NCI-H345 treated with DMSO at 0.1 percent for 48 hours (cell line): ENCODE results near the gene CIZ1.
"Not testable (repeated sequence)": the region's sequence is repeated elsewhere in the genome, so short reads cannot be mapped to it uniquely, and the experiment has no call there.

ENCODE experiments used
- DNase-seq: peaks from one replicate; lab custom pipeline; 2025; ENCODE audit not compliant: unreplicated experiment; lab: John Stamatoyannopoulos, UW

The CIZ1 gene, protein sequence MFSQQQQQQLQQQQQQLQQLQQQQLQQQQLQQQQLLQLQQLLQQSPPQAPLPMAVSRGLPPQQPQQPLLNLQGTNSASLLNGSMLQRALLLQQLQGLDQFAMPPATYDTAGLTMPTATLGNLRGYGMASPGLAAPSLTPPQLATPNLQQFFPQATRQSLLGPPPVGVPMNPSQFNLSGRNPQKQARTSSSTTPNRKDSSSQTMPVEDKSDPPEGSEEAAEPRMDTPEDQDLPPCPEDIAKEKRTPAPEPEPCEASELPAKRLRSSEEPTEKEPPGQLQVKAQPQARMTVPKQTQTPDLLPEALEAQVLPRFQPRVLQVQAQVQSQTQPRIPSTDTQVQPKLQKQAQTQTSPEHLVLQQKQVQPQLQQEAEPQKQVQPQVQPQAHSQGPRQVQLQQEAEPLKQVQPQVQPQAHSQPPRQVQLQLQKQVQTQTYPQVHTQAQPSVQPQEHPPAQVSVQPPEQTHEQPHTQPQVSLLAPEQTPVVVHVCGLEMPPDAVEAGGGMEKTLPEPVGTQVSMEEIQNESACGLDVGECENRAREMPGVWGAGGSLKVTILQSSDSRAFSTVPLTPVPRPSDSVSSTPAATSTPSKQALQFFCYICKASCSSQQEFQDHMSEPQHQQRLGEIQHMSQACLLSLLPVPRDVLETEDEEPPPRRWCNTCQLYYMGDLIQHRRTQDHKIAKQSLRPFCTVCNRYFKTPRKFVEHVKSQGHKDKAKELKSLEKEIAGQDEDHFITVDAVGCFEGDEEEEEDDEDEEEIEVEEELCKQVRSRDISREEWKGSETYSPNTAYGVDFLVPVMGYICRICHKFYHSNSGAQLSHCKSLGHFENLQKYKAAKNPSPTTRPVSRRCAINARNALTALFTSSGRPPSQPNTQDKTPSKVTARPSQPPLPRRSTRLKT

DNA sequence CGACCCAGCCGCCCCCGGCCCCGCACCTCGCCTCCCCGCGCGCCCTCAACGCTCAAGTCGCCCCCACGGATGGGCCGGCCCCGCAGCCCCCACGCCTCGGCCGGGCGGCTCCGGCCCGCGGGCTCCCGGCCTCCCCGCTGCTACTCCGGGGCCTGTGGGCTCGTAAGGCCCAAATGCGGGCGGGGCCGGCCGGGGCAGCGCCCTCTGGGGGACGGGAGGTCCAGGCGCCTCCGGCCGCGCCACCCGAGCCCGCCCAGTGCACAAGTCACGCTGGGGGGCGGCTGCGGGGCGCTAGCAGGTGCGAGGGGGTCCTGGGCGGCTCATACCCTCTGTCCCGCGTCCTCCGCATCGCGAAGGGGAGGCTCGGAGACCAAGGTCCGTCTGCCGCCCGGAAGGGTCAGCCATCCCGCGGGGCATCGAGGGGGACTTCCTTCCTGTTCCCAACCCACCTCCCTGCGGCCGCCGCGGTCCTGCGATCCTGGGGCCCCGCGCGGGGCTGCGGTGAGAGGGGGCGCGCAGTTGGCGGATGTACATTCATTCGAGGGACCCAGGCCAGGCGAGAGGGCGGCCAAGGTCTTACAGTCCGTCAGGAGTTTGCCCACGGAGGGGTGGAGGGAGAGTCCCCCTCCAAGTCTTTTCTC, at the start of gene CIZ1:
TSS of gene CIZ1 (minus strand) at position 167 of the 641 bp plus-strand sequence. CDS start 715 bp downstream, outside the sequence.
- peak; percentile 60 for DNase-seq

DNA sequence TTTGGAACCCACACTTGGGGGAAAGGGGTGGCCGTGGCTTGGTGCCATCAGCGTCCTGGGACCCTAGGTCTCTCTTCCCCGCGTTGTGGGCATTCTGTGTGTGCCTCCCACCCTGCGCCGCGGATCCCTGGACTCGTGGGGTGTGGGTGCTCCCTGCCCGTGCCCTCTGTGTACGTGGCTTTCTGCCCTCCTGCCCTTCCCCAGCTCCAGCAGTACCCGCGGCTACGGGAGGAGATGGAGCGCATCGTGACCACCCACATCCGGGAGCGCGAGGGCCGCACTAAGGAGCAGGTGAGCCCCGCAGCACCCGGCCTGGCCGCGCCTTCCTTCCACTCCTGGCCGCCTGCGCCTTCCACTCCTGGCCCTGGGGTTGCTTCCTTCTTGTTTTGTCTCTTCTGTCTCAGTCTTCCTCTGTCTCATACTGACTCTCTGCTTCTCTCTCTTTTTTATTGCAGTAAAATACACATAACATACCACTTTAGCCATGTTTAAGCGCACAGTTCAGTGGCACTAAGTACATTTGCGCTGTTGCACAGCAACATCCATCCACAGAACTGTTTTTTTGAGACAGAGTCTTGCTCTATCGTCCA, 42.5 kb upstream of the CIZ1 start:
- DNase-seq, result no peak

DNA sequence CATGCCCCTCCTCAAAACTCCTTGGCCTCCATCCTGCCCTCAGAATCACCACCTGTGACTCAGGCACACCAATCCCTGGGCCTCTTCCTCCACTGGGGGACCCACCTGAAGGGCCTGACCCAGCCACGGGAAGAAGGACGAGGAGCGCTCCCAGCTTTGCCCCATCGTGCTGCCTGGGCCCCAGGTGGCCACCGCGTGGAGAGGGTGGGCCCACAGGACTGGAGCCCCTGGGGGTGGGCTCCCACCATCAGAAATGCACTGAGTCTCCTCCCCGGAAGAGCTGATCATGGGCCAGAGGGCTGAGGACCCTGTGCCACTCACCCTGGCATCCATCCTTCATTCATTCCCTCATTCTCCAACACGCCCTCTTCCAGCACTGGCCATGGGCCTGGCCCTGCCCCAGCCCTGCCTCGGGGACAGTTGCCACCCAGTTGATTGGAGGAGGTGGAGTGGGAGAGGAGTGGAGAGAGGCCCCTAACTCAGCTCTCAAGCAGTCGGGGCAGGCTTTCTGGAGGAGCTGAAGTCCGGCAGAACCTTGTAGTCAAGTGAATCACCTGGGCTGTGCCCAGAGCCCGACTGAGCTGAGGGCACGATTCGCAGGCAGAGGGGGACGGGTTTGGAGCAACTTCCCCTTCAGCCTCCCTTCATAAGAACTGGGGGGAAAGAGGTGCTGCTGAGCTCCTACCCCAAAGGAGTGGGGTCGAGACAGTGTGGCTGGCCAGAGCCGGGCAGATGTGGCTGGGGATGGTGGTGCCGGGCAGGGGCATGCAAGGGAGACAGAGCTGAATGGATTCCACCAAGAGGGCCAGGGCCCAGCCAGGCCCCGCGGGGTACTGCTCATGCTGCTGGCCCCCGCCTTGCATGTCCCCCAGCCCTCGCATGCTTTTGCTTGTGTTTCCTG, 41.4 kb upstream of the CIZ1 start:
- no peak for DNase-seq

DNA sequence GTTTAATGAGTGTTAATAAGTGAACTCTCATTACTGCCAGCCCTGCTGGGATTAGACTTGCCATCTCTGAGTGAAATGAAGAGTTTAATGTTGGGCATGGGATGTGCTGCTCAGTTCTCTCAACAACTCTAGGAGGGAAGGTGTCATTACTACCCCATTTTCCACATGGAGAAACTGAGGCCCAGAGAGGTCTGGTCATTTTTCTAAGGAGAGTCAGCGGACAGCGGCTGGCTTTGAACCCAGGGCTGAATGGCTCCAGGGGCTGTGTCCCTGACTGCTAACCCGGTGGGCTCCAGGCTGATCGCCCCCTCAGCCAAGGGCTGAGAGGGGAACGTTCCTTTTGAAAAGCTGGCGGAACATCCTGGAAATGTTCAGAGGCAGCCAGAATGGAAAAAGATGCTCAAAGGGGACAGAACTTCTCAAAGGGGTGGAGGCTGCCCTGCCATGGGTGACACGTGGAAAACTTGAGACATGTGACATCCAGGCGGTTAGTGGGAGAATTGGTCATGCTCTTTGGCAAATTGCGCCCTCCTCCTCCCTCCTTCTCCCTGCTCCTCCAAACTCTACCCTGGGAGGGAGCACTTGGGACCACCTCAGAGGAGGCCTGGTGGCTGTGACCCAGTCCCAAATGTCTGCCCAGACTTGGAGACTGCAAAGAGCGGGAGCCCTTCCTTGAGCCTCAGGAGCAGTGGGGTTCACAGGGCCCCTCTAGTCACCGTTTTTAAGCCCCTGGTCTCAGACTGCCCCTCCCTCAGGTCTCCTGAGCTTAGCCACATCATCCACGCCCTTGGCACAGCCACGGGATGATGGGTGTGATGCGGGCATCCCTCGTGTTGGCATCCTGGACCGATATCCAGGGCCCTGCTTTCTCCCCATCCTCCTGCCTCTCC, 40.5 kb upstream of the CIZ1 start:
- DNase-seq, result no peak

DNA sequence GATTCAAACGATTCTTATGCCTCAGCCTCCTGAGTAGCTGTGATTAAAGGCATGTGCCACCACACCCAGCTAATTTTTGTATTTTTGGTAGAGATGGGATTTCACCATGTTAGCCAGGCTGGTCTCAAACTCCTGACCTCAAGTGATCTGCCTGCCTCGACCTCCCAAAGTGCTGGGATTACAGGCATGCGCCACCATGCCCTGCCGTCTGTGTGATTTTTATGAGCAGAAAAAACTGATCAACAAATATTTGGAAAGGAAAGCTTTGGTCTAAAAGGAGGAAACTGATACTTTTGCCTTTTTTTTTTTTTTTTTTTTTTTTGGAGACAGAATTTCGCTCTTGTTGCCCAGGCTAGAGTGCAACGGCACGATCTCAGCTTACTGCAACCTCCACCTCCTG, 39.5 kb upstream of the CIZ1 start:
- DNase-seq, result not testable (repeated sequence)

DNA sequence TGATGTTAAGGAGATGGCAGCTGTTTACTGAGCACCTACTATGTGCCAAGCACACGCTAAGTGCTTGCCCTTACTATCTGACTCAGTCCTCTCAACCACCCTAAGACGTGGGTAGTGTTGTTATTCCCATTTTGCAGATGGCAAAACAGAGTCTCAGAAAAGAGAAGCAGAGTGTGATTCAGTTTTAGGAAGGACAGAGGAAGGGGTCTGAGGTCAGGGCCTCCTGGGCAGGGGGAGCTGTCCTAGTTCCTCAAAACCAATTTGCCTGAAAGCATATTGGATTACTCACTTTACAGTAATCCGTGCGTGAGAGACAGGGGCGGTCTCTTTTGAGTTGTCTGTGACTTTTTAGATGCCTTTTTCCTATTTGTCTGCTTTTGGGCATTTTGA, 35.0 kb upstream of the CIZ1 start:
- DNase-seq, result no peak

DNA sequence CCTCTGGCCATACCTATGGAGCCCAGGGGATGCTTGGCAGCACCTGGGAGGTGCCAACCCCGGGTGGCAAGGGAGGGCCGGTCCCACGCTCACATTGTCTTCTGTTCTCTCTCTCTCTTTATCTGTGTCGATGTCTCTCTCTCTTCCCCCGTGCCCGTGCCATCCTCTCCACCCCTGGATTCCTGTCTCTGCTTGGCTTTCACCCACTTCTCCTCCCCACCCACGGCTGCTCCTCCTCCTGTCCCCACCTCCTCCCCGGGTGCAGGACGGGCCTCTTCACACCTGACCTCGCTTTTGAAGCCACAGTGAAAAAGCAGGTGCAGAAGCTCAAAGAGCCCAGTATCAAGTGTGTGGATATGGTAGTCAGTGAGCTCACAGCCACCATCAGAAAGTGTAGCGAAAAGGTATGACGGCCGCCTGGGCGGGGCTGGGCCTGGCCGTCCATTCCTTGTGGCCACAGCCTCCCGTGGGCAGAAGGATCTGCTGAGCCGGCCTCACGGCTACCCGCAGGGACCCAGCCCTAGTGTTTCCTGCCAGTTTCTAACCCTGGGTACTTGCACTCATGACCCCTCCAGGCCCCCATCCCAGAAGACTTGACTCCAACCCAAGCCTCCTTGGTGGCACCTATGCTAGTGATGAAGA, 34.5 kb upstream of the CIZ1 start:
- DNase-seq, result no peak

DNA sequence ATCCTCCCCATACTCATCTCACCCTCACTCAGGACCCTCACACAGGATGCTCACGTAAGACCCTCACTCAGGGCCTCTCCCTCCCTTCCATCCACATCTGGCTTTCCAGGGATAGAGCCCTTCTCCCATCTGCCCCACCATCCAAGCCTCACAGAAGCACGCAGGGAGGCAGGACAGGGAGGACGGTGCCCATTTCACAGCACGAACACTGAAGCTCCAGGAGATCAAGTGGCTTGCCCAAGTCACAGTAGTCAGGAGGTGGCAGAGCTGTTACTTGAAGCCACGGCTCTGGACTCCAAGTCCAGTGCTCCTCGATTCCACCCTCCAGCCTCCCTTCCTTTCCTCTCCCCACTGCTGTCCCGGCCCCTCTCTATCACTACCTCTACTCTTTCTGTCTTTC, 33.5 kb upstream of the CIZ1 start:
- DNase-seq, result no peak

DNA sequence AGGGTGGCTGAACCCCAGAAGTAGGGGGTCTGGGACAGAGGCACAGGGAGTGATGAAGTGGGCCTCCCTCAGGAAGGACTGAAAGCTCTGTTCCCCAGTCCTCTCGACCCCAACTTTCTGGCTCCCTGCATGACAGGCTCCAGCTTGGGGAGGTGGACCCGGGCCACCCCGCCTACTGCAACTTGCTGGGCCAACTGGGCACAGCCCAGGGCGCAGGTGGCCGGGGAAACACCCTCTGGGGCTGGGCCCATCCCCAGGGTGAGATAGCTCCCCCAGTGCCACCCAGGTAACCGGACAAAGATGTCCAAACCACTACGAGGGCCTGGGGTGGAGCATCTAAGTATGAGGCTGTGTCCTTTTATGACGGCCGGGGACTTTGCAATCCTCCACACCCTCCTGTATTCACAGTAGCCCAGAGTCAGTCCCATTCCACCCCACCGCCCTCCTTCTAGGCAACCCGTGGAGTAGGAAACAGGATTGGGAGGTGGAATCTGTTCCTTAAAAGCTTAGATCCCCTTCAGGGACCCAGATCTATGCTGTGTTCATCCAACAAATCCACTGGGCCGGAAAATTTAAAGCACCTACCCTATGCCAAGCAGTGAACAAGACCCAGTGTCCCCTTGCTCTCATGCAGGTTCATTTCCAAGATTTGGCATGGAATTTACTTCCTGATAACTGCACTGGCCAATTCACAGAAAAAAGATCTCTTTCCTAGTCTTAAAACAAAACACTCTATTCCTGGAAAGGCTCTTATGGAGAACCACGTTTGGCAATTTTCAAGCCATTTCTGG, 31.7 kb upstream of the CIZ1 start:
- no peak for DNase-seq

DNA sequence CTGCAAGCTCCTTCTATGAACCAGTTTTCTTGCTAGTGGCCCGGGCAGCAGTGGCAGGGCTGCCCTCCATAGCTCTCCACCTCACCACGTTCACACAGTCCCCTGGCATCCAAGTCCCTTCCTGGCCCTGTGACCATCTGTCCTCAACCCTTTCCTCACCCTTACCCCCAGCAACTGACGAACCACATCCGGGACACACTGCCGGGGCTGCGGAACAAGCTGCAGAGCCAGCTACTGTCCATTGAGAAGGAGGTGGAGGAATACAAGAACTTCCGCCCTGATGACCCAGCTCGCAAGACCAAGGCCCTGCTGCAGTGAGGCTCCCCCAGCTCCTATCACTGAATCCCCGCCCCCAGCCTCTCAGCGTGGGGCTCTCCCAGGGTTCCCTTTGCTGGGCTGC, 30.7 kb upstream of the CIZ1 start:
- no peak for DNase-seq

DNA sequence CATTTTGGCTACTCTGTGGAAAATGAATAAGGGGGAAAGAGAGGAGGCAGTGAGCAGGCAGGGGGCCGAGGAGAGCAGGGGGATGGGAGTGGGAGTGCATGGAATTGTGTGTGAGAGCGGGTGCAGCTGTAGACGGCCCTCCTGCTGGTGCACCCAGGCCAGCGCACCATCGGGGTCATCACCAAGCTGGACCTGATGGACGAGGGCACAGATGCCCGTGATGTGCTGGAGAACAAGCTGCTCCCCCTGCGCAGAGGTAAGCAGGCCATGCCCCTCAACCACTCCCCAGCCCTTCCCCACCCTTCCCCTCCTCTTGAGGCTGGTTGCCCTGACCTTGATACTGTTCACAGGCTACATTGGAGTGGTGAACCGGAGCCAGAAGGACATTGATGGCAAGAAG, 28.5 kb upstream of the CIZ1 start:
- DNase-seq, result no peak

DNA sequence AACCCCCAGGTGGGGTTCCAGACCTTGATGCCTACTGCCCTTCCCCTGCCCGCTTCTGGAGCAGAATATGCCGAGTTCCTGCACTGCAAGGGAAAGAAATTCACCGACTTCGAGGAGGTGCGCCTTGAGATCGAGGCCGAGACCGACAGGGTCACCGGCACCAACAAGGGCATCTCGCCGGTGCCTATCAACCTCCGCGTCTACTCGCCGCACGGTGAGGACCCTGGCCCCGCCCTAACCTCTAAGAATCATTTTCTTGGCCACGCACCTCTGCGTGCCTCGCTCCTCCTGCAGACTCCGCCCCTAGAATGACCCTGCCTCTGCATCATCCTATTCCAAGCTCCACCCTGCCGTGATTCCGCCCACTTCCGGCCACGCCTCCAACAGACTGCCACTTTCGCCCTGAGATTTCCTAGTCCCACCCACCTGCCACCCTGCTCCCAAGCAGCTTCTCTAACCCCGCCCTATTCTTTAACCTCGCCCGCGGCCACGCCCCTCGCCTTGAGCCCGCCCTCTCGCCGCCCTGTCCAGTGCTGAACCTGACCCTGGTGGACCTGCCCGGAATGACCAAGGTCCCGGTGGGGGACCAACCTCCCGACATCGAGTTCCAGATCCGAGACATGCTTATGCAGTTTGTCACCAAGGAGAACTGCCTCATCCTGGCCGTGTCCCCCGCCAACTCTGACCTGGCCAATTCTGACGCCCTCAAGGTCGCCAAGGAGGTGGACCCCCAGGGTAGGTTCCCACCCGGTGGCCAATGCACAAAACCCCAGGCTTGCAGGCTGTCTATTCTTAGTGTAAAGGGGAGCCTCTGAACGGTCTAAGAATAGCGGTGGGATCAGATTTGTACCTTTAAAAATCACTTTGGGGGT, 27.4 kb upstream of the CIZ1 start:
- DNase-seq, result no peak

DNA sequence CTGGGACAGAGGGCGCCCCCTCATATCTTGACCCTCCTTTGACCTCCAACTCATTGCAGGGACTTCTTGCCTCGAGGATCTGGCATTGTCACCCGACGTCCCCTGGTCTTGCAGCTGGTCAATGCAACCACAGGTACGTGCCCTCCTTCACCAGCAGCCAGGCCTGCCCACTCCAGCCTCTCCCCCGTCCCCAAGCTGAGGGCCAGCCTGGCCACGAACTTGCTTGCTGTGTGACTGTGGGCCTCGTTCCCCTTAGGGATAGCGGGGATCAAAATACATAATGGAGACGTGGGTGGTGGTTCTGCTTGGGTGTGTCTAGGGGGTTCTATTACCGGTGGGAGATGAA, 26.8 kb upstream of the CIZ1 start:
- DNase-seq, result no peak

DNA sequence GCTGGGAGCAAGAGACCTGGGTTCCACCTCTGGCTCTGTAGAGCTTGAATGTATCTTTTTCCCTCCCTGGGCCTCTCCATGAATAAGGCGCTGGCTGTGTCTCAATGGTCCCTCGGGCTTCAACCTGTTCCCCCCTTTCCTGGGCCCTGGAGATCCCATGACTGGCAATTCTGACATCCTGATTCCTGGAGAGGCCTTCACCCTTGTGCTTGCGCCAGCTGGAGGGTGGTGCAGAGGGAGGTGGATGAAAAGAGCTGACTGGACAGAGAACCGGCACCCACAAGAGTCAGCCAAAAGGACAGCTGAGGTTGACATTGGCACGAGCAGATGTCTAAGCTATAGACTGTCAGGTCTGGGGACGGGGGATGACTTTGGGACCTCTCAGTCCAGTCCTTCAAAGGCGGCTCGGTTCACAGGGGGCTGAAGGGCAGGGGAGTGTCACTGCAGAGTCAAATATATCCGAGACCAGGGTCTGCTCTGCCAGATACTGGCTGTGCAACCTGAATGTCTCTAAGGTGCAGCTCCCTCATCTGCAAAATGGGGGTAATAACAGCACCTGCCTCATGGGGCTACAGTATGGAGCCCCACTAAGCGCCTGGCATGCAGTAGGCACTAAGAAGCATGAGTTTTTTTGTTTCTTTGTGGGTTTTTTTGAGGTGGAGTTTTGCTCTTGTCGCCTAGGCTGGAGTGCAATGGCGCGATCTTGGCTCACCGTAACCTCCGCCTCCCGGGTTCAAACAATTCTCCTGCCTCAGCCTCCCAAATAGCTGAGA, 25.6 kb upstream of the CIZ1 start:
- no peak for DNase-seq

DNA sequence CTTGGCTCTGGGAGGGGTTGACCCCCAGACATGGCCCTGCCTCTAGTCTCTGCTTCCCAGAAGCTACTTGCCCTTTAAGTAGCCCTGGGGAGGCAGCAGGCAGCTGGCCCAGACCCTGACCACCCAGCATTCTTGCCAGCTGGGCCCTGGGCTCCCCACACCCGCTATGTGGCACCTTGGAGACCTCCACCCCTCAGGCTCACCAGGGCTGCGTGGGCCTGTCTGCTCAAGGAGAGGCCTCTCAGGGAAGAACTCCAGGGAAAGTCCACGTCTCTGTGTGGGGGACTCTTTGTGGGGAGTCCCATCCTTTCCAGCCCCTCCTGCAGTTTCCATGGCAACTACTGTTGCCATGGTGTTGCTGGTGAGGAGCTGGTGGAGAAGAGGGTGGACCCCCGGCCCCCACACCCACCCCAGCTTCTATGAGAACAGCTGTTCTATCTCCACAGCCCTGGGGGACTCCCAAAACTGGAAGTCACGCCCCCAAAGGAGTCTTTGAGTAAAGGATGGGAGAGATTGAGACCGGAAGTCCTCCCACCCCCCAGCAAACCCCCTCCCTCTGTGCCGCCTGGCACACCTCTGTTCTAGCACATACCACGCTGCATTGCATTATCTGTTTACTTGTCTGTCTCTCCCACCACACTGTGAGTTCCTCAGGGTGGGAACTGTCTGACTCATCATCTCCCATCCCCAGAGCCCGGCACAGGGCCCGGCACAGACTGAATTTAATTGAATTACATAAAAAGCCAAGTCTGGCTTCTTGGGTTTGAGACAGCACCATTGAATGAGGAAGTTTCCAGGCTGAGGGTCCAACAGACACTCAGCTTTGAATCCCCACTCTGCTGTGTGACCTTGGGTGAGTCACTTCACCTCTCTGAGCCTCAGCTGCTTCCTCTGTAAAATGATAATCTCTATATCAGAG, 24.4 kb upstream of the CIZ1 start:
- no peak for DNase-seq
